Esophagus muscularis mucosa (tissue), 4 donors: ENCODE data around the gene DCAF4. TPM values are rescaled to one million over a fixed set of nuclear protein-coding genes. Genes with fewer than 3 reads are reported as not detected.

Experiments used
- DNase-seq: peaks from one replicate; pipeline ENCODE4 v3.0.0-alpha.2; 2017; ENCODE audit errors: extremely low spot score
- H3K27ac ChIP-seq, 4 donors: fragments of 200-600 bp; sonication (generic); replicated peaks in 1 of 4; 1 replicate in 3 of 4; 2 replicates in 1 of 4; pipeline ENCODE4 v1.5.1; 2016 to 2019; ENCODE audit warnings: mild to moderate bottlenecking in 1 of 4
- H3K27me3 ChIP-seq, 4 donors: fragments of 200-600 bp; sonication (generic); one replicate each; pipeline versions ENCODE4 v1.5.1 to v1.6.0; 2016 to 2019
- H3K36me3 ChIP-seq, 4 donors: fragments of 200-600 bp; sonication (generic); one replicate each; pipeline ENCODE4 v1.5.1; 2016 to 2019
- H3K4me1 ChIP-seq, 4 donors: fragments of 200-600 bp; sonication (generic); one replicate each; pipeline ENCODE4 v1.5.1; 2016 to 2019
- H3K4me3 ChIP-seq, 4 donors: fragments of 200-600 bp; sonication (generic); 1 replicate in 2 of 4; 2 replicates in 2 of 4; pipeline ENCODE4 v1.5.1; 2016 to 2019; ENCODE audit warnings: mild to moderate bottlenecking in 4 of 4, moderate library complexity in 1 of 4
- H3K9me3 ChIP-seq, 4 donors: fragments of 200-600 bp; sonication (generic); 1 replicate in 3 of 4; 2 replicates in 1 of 4; pipeline ENCODE4 v1.5.1; 2016 to 2019
- EP300 ChIP-seq: sonication (generic); formaldehyde crosslinking; IDR thresholded peaks from one replicate; pipeline ENCODE4 v1.6.1; 2017; ENCODE audit warnings: antibody characterized with exemption
- POLR2A ChIP-seq: fragments of 450-650 bp; IDR thresholded peaks from one replicate; pipeline ENCODE4 v1.6.1; 2017; ENCODE audit warnings: antibody characterized with exemption, moderate library complexity, mild to moderate bottlenecking, low read depth
- POLR2AphosphoS5 ChIP-seq, 2 donors: sonication (generic); formaldehyde crosslinking; IDR thresholded peaks; one replicate each; pipeline ENCODE4 v1.6.1; 2017; ENCODE audit warnings: antibody characterized with exemption in 2 of 2
- WGBS: methylation state at CpG from one replicate; pipeline ENCODE4 v1.1.5; 2018; 5-methylcytosine and 5-hydroxymethylcytosine counted together
- intact Hi-C: fragments of 100-400 bp; cut with DNase I; formaldehyde crosslinking; loops from one replicate; pipeline ENCODE4 v1.15.1; 2023
- total RNA-seq, 4 donors: library from RNA; depleted of rRNA; stranded (reverse); fragments of >200 nt; gene quantifications; one replicate each; pipeline versions ENCODE4 v1.1.0 to v1.2.1, GENCODE V29; 2016
- TF ChIP-seq, protein P1 (sequence below), 3 experiments: fragments of 200-600 bp in 2 of 3; fragments of 450-650 bp in 1 of 3; sonication (generic) in 2 of 3; IDR thresholded peaks; one replicate each; pipeline ENCODE4 v1.5.1; 2017 to 2019; ENCODE audit warnings: antibody characterized with exemption in 3 of 3, mild to moderate bottlenecking in 2 of 3, moderate library complexity in 1 of 3

DCAF4 gene
- total RNA-seq, 4 donors from 2014 or later: 10.9 to 18.7 (median 14.7) TPM

DNA sequence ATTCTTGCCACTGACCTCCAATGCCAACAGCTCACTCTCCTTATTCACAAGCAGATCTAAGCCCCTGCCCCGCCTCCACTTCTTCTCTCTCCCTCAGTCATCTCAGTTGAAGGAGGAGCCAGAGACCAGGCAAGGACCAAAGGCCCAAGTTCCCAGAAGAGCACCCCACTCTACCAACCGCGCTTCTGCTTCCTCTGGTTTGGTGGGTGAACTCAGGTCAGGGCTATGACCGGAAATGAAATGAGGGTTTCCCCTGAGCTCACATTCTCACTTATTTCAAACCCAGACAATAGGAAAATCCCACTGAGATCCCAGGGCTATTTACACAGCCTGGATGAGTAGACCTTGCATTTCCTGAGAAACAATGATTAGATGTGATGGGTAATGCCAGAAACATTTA, 42.3 kb upstream of the DCAF4 start:
- Histone ChIP-seq H3K4me3 (no peak overlapping the region), H3K27me3 (peaks cover 0 to under 1% (median 0%) of the 10 kb centered on the region in 4 donors), H3K36me3 (no peaks in the 10 kb centered on the region), H3K27ac (no peak overlapping the region), H3K4me1 (peaks cover 0 to 3% (median 0%) of the 10 kb centered on the region in 4 donors), H3K9me3 (no peaks in the 10 kb centered on the region)
- TF ChIP-seq POLR2AphosphoS5 (IDR thresholded peaks at IDR 0.05) (no peak), EP300 (no peak), POLR2A (no peak)
- TF ChIP-seq, protein P1, sequence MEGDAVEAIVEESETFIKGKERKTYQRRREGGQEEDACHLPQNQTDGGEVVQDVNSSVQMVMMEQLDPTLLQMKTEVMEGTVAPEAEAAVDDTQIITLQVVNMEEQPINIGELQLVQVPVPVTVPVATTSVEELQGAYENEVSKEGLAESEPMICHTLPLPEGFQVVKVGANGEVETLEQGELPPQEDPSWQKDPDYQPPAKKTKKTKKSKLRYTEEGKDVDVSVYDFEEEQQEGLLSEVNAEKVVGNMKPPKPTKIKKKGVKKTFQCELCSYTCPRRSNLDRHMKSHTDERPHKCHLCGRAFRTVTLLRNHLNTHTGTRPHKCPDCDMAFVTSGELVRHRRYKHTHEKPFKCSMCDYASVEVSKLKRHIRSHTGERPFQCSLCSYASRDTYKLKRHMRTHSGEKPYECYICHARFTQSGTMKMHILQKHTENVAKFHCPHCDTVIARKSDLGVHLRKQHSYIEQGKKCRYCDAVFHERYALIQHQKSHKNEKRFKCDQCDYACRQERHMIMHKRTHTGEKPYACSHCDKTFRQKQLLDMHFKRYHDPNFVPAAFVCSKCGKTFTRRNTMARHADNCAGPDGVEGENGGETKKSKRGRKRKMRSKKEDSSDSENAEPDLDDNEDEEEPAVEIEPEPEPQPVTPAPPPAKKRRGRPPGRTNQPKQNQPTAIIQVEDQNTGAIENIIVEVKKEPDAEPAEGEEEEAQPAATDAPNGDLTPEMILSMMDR (IDR thresholded peaks at IDR 0.05): no peak
- no peak for DNase-seq
- intact Hi-C loops: no loop called here
- WGBS: 69% methylated on average over 4 of the region's 4 CpGs

DNA sequence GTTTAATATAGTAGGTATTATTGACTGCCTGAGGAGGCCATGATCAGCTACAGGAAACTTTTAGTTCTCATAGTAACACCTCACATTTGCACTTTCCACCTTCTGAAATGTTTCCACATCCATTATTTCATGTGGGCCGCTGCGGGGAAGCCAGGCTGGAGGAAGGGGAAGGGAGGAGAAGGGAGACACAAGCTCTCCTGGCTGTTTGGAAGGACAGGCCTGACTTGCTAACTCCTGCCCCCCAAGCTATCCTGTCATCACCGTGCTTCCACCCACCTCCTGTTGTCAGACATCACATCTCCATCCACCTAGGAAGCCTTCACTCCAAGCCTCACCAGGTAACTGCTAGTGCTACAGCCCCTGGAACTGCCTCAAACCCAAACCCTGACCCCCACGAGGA, 41.9 kb upstream of the DCAF4 start:
- no peaks in the 10 kb centered on the region for H3K9me3 ChIP-seq
- H3K4me1 ChIP-seq: peaks cover 0 to 3% (median 0%) of the 10 kb centered on the region in 4 donors
- WGBS: 69% methylated on average over 3 of the region's 4 CpGs
- H3K4me3 ChIP-seq: no peak overlapping the region
- peaks cover 0 to 5% (median 0%) of the 10 kb centered on the region in 4 donors for H3K27me3 ChIP-seq
- TF ChIP-seq EP300 (no peak), POLR2A (no peak), POLR2AphosphoS5 (IDR thresholded peaks at IDR 0.05) (no peak)
- TF ChIP-seq, protein P1 (IDR thresholded peaks at IDR 0.05): no peak
- no peaks in the 10 kb centered on the region for H3K36me3 ChIP-seq
- H3K27ac ChIP-seq: no peak overlapping the region
- intact Hi-C loops: no loop called here
- no peak for DNase-seq

DNA sequence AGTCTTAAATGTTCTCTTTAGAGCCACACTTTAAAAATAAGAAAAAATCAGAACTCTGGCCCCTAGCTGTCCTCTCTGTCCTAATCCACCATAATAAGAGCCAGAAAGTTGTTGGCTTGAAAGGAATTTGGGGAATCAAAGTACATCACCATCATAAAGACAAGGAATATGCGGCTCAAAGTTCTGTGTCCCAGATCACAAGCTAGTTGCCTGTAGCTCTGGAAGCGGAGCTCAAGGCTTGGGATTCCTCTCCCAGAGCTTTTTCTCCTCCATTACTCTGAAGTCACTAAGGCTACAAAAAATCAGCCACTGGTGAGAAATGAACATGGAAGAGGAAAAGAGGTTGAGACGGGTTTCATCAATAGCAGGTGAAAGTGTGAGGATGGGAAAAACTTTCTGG, 38.8 kb upstream of the DCAF4 start:
- TF ChIP-seq EP300 (no peak), POLR2AphosphoS5 (IDR thresholded peaks at IDR 0.05) (no peak), POLR2A (no peak)
- TF ChIP-seq, protein P1 (IDR thresholded peaks at IDR 0.05): no peak
- no peak for DNase-seq
- intact Hi-C loops: no loop called here
- H3K4me1 ChIP-seq: peaks cover 8 to 17% (median 13%) of the 10 kb centered on the region in 4 donors
- H3K9me3 ChIP-seq: no peaks in the 10 kb centered on the region
- WGBS: 96% methylated on average over 3 of the region's 3 CpGs
- H3K4me3 ChIP-seq: no peak overlapping the region
- H3K27ac ChIP-seq: no peak overlapping the region
- H3K36me3 ChIP-seq: no peaks in the 10 kb centered on the region
- peaks cover 0 to 36% (median 6%) of the 10 kb centered on the region in 4 donors for H3K27me3 ChIP-seq

DNA sequence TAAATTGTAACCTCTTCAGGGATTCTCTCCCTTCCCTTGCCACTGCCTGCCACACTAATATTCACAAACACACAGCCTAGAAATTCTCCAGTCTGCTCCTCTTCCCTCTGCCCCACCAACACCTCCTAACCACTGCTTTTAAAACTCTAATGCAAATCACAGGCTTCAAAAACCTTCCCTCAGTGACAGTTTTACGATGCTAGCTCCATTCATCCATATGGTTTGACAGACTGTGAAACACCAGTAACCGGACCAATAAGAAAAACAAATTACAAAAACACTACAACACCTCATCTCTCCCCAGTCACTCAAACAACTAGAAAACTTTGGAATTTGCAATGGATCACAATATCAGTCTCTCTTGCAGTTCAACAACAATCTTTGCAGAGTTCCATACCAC, 38.1 kb upstream of the DCAF4 start:
- WGBS: 79% methylated on average over 2 of the region's 2 CpGs
- no peak overlapping the region for H3K27ac ChIP-seq
- intact Hi-C loops: no loop called here

More for the DNA sequence above, 38.1 kb upstream of the DCAF4 start:
- DNase-seq: no peak
- peaks cover 9 to 24% (median 19%) of the 10 kb centered on the region in 4 donors for H3K4me1 ChIP-seq
- H3K36me3 ChIP-seq: no peaks in the 10 kb centered on the region
- H3K9me3 ChIP-seq: no peaks in the 10 kb centered on the region
- no peak overlapping the region for H3K4me3 ChIP-seq
- H3K27me3 ChIP-seq: peaks cover 0 to 38% (median 6%) of the 10 kb centered on the region in 4 donors
- TF ChIP-seq POLR2A (no peak), POLR2AphosphoS5 (IDR thresholded peaks at IDR 0.05) (no peak), EP300 (no peak)
- TF ChIP-seq, protein P1 (IDR thresholded peaks at IDR 0.05): no peak
